AG04449 (cell line): Measurements from ENCODE around the gene CAAP1.

Experiments used
- CTCF ChIA-PET: fragments of 350-600 bp; formaldehyde crosslinking; extraction: SDS; loops from one replicate; lab custom pipeline; 2021; ENCODE audit warnings: antibody characterized with exemption; lab: Yijun Ruan, JAX
- POLR2A ChIA-PET: fragments of 400-600, 350-600 bp; formaldehyde crosslinking; extraction: SDS; loops from one replicate; lab custom pipeline; 2020; ENCODE audit warnings: antibody characterized with exemption, inconsistent platforms; lab: Yijun Ruan, JAX
- DNase-seq: peaks from one replicate; pipeline ENCODE4 v3.0.0-alpha.2; 2010; ENCODE audit warnings: low read depth, low spot score
- H3K4me3 ChIP-seq: 2 replicates; pipeline ENCODE4 v1.5.1; 2011; ENCODE audit warnings: low read depth, mild to moderate bottlenecking, control low read depth, low read length
- CTCF ChIP-seq: IDR thresholded peaks from one replicate; pipeline ENCODE4 v1.5.1; 2011; ENCODE audit warnings: mild to moderate bottlenecking, moderate library complexity, low read length, control low read depth, inconsistent platforms; ENCODE audit not compliant: insufficient read depth; ENCODE audit errors: missing control alignments

The CAAP1 gene

GRCh38 chr9:26813247-26813646, 79.4 kb downstream of the CAAP1 start:
- ChIA-PET CTCF (no interaction called here), POLR2A (no interaction called here)
- TF ChIP-seq CTCF: no peak

GRCh38 chr9:26812217-26812616, 80.4 kb downstream of the CAAP1 start:
- no peak for TF ChIP-seq CTCF
- no peak for DNase-seq
- no peak overlapping the region for H3K4me3 ChIP-seq
- CTCF ChIA-PET: no interaction called here
- POLR2A ChIA-PET: no interaction called here

More at GRCh38 chr9:26813247-26813646, 79.4 kb downstream of the CAAP1 start:
- no peak overlapping the region for H3K4me3 ChIP-seq
- no peak for DNase-seq

GRCh38 chr9:26811106-26811505, 81.5 kb downstream of the CAAP1 start:
- no peak overlapping the region for H3K4me3 ChIP-seq
- no peak for TF ChIP-seq CTCF
- CTCF ChIA-PET: no interaction called here
- no peak for DNase-seq
- POLR2A ChIA-PET: no interaction called here

- no peak for DNase-seq
- ChIA-PET POLR2A (no interaction called here), CTCF (no interaction called here)
- no peak for TF ChIP-seq CTCF
- H3K4me3 ChIP-seq: no peak overlapping the region
Measured at GRCh38 chr9:26809795-26810194, 82.8 kb downstream of the CAAP1 start.

GRCh38 chr9:26807161-26807560, 85.4 kb downstream of the CAAP1 start:
- TF ChIP-seq CTCF: no peak
- ChIA-PET CTCF (no interaction called here), POLR2A (no interaction called here)
- no peak for DNase-seq
- H3K4me3 ChIP-seq: no peak overlapping the region

- H3K4me3 ChIP-seq: no peak overlapping the region
- CTCF ChIA-PET: no interaction called here
- no peak for DNase-seq
- no peak for TF ChIP-seq CTCF
- POLR2A ChIA-PET: no interaction called here
Measured at GRCh38 chr9:26802921-26803320, 89.7 kb downstream of the CAAP1 start.
